GM19467 (cell line): ENCODE data around the gene KCNMA1.

Experiments
- ATAC-seq: cut with Tn5 transposase; IDR thresholded peaks from one replicate; pipeline ENCODE4 v1.9.1; 2021; ENCODE audit warnings: mild to moderate bottlenecking, moderate library complexity; ENCODE audit not compliant: unreplicated experiment

Gene KCNMA1

GRCh38 chr10:77109351-77109994, 528.1 kb downstream of the KCNMA1 start:
- no peak for ATAC-seq

GRCh38 chr10:77106676-77107075, 530.9 kb downstream of the KCNMA1 start:
- ATAC-seq, result no peak

- ATAC-seq, result no peak
These were observed 531.8 kb downstream of the KCNMA1 start for GRCh38 chr10:77105761-77106221.

GRCh38 chr10:77104459-77104980, 533.1 kb downstream of the KCNMA1 start:
- no peak for ATAC-seq

GRCh38 chr10:77103213-77103612, 534.4 kb downstream of the KCNMA1 start:
- ATAC-seq, result no peak

- no peak for ATAC-seq
These were observed 536.3 kb downstream of the KCNMA1 start for GRCh38 chr10:77101341-77101740.

- no peak for ATAC-seq
These were observed 538.5 kb downstream of the KCNMA1 start for GRCh38 chr10:77099136-77099535.

- ATAC-seq, result no peak
These were observed 540.0 kb downstream of the KCNMA1 start for GRCh38 chr10:77097625-77098024.

- ATAC-seq, result no peak
These were observed 544.5 kb downstream of the KCNMA1 start for GRCh38 chr10:77093126-77093525.

GRCh38 chr10:77091597-77092165, 545.9 kb downstream of the KCNMA1 start:
- no peak for ATAC-seq

- no peak for ATAC-seq
These were observed 546.9 kb downstream of the KCNMA1 start for GRCh38 chr10:77090381-77091356.

GRCh38 chr10:77087366-77087765, 550.2 kb downstream of the KCNMA1 start:
- ATAC-seq, result no peak

- ATAC-seq, result no peak
These were observed 551.5 kb downstream of the KCNMA1 start for GRCh38 chr10:77086081-77086480.

GRCh38 chr10:77085344-77085743, 552.3 kb downstream of the KCNMA1 start:
- no peak for ATAC-seq

- ATAC-seq, result no peak
These were observed 553.0 kb downstream of the KCNMA1 start for GRCh38 chr10:77084431-77085144.

GRCh38 chr10:77082601-77083252, 554.9 kb downstream of the KCNMA1 start:
- ATAC-seq, result no peak

GRCh38 chr10:77081481-77081891, 556.1 kb downstream of the KCNMA1 start:
- no peak for ATAC-seq

GRCh38 chr10:77080361-77081027, 557.1 kb downstream of the KCNMA1 start:
- ATAC-seq, result no peak

GRCh38 chr10:77079592-77080300, 557.9 kb downstream of the KCNMA1 start:
- no peak for ATAC-seq
